Lower lobe of right lung (tissue), 2 donors: ENCODE measurements around the gene DTNB. TPM values are rescaled to one million over a fixed set of nuclear protein-coding genes. Genes with fewer than 3 reads are reported as not detected.

Source experiments
- ATAC-seq, 2 donors: fragments of 200-7000 bp; cut with Tn5 transposase; one replicate each; pipeline ENCODE4 v1.9.1; 2020 to 2022; ENCODE audit warnings: mild to moderate bottlenecking in 2 of 2, moderate library complexity in 2 of 2
- DNase-seq: peaks from one replicate; pipeline ENCODE4 v3.0.0-alpha.2; 2020
- H3K27ac ChIP-seq: fragments of 200-600 bp; one replicate; pipeline ENCODE4 v1.8.0; 2022
- H3K27me3 ChIP-seq: fragments of 200-600 bp; one replicate; pipeline ENCODE4 v1.8.0; 2022; ENCODE audit warnings: low read depth
- H3K36me3 ChIP-seq: fragments of 200-600 bp; one replicate; pipeline ENCODE4 v1.8.0; 2022; ENCODE audit warnings: mild to moderate bottlenecking
- H3K4me1 ChIP-seq: fragments of 200-600 bp; one replicate; pipeline ENCODE4 v1.8.0; 2022
- H3K4me3 ChIP-seq: fragments of 200-600 bp; one replicate; pipeline ENCODE4 v1.8.0; 2022; ENCODE audit warnings: mild to moderate bottlenecking
- H3K9me3 ChIP-seq: fragments of 200-600 bp; one replicate; pipeline ENCODE4 v1.8.0; 2022
- CTCF ChIP-seq: fragments of 200-600 bp; IDR thresholded peaks from one replicate; pipeline ENCODE4 v1.8.0; 2022; ENCODE audit warnings: antibody characterized with exemption, mild to moderate bottlenecking
- intact Hi-C: fragments of 100-400 bp; cut with DNase I; formaldehyde crosslinking; loops from one replicate; pipeline ENCODE4 v1.11.0; 2022
- total RNA-seq: library from RNA; stranded (reverse); fragmentation: NEBNext Ultra II Directional; extraction: Animal tissue kit (Norgen Biotek cat#: 25700); gene quantifications from one replicate; pipeline ENCODE4 v1.2.1, GENCODE V29; 2021
- donor health status: DM: no; HTN: yes; CAD: no; lungs with severe emphysema.

DTNB gene
- total RNA-seq, 1 donor from 2014 or later: 32.9 TPM

DNA sequence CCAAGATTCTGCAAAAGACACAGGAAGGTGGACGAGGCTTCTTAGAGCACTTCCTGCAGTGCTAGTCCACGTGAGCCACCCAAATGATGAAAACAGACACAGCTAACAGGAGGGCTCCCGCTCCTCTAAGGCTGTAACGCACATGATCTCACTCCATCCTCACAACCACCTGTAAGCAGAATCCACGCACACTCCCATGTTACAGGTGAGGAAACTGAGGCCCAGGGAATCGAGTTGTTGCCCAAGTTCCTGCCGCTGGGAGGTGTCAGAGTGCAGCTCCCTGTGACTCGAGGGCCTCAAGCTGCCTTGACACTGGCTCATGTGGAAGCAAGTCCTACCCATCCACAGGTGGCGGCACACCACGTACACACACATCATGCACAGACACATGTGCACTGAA is 336.1 kb downstream of the DTNB start:
- Histone ChIP-seq H3K27ac (no peak overlapping the region), H3K36me3 (no peaks in the 10 kb centered on the region), H3K4me3 (no peak overlapping the region), H3K4me1 (peaks cover 35% of the 10 kb centered on the region), H3K27me3 (no peaks in the 10 kb centered on the region), H3K9me3 (no peaks in the 10 kb centered on the region)
- no peak for TF ChIP-seq CTCF
- no peak for ATAC-seq
- DNase-seq: no peak
- intact Hi-C loops: no loop called here

DNA sequence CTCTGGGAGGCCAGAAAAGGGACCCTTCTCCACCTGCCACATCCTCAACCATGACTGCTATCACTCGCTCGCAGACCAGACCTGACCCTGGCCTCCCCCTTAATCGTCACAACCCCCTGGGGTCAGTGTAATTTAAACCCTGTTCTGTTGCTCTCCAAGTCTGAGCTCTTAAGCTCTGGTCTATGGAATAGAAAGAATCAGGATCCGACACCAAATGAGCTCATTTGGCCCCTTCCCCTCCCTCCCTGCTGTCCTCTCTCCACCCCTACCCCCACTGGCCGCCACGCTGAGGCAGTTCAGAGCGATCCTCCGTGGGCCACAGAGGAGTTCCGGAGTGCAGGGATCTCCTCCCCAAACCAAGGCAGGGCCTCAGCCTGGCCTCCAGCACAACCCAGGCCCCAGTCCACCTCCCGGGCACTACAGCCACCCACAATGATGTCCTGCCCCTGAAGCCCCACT is 337.0 kb downstream of the DTNB start:
- H3K27me3 ChIP-seq: no peaks in the 10 kb centered on the region
- no peak overlapping the region for H3K4me3 ChIP-seq
- no peak for TF ChIP-seq CTCF
- H3K4me1 ChIP-seq: peaks cover 35% of the 10 kb centered on the region
- intact Hi-C loops: no loop called here
- no peak for DNase-seq
- no peak for ATAC-seq
- H3K27ac ChIP-seq: no peak overlapping the region
- no peaks in the 10 kb centered on the region for H3K9me3 ChIP-seq
- no peaks in the 10 kb centered on the region for H3K36me3 ChIP-seq

- Histone ChIP-seq H3K4me1 (peaks cover 35% of the 10 kb centered on the region), H3K36me3 (no peaks in the 10 kb centered on the region), H3K27me3 (no peaks in the 10 kb centered on the region), H3K9me3 (no peaks in the 10 kb centered on the region), H3K4me3 (no peak overlapping the region), H3K27ac (no peak overlapping the region)
- no peak for ATAC-seq
- TF ChIP-seq CTCF: no peak
- DNase-seq: no peak
- intact Hi-C loops: no loop called here
Measured at GRCh38 chr2:25335971-25336370, 337.4 kb downstream of the DTNB start.

- Histone ChIP-seq H3K27me3 (no peaks in the 10 kb centered on the region), H3K27ac (no peak overlapping the region), H3K9me3 (no peaks in the 10 kb centered on the region), H3K36me3 (no peaks in the 10 kb centered on the region), H3K4me1 (peaks cover 40% of the 10 kb centered on the region), H3K4me3 (no peak overlapping the region)
- intact Hi-C loops: no loop called here
- no peak for TF ChIP-seq CTCF
- DNase-seq (no peak), ATAC-seq (no peak)
Measured at GRCh38 chr2:25335204-25335603, 338.2 kb downstream of the DTNB start.

GRCh38 chr2:25334482-25334881 is 338.9 kb downstream of the DTNB start:
- no peak for ATAC-seq
- H3K9me3 ChIP-seq: no peaks in the 10 kb centered on the region
- H3K4me3 ChIP-seq: no peak overlapping the region
- no peak for DNase-seq
- no peak overlapping the region for H3K27ac ChIP-seq
- intact Hi-C loops: no loop called here
- no peaks in the 10 kb centered on the region for H3K27me3 ChIP-seq
- H3K4me1 ChIP-seq: peaks cover 33% of the 10 kb centered on the region
- no peaks in the 10 kb centered on the region for H3K36me3 ChIP-seq
- no peak for TF ChIP-seq CTCF

DNA sequence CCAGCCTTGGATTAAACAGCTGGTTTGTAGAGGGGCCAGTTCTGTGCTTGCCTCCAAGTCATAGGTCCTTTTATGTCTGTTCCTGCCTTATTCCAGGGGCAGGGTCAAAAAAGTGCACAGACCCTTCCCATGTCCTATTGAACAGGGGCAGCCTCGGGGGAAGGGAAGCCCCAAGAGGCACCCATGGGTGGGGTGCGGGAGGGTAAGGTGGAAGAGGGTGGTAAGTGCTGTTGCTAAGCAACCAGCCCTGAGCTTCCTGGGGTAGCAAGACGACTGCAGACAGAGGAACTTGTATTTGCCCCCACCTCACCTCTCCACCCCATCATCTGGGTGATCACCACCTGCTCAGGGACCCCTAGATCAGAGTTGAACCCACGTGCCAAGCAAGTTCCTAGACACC is 339.4 kb downstream of the DTNB start:
- no peak for TF ChIP-seq CTCF
- H3K4me1 ChIP-seq: peaks cover 29% of the 10 kb centered on the region
- no peaks in the 10 kb centered on the region for H3K36me3 ChIP-seq
- H3K27me3 ChIP-seq: no peaks in the 10 kb centered on the region
- DNase-seq: no peak
- no peak overlapping the region for H3K27ac ChIP-seq
- no peak for ATAC-seq
- H3K9me3 ChIP-seq: no peaks in the 10 kb centered on the region
- intact Hi-C loops: no loop called here
- H3K4me3 ChIP-seq: no peak overlapping the region
